OCI-LY3 (cell line): ENCODE data around the gene TBCCD1.

Experiments
- H2AFZ ChIP-seq: fragments of 200-600, 300-600 bp; shearing (Covaris generic); 2 replicates; pipeline ENCODE4 v1.6.0; 2014; ENCODE audit warnings: antibody characterized with exemption, low read depth, low read length
- H3K27ac ChIP-seq: fragments of 200-600, 300-600 bp; sonication (generic); 2 replicates; pipeline ENCODE4 v1.5.1; 2014; ENCODE audit warnings: mild to moderate bottlenecking, low read length, moderate library complexity, mixed read lengths
- H3K27me3 ChIP-seq: fragments of 200-600, 300-600 bp; sonication (generic); 2 replicates; pipeline ENCODE4 v1.6.1; 2014; ENCODE audit warnings: low read depth, low read length, mixed read lengths
- H3K36me3 ChIP-seq: fragments of 200-600, 300-600 bp; sonication (generic); replicated peaks from 2 replicates; pipeline ENCODE3; 2014; ENCODE audit warnings: low read depth, low read length, mixed read lengths
- H3K4me1 ChIP-seq: fragments of 300-600, 200-600 bp; sonication (generic); 2 replicates; pipeline ENCODE4 v1.6.1; 2014; ENCODE audit warnings: low read length, mixed read lengths
- H3K4me2 ChIP-seq: fragments of 200-600, 300-600 bp; sonication (generic); 2 replicates; pipeline ENCODE4 v1.6.1; 2014; ENCODE audit warnings: low read length, mixed read lengths
- H3K4me3 ChIP-seq: fragments of 300-600, 200-600 bp; sonication (generic); 2 replicates; pipeline ENCODE4 v1.5.1; 2014; ENCODE audit warnings: antibody characterized with exemption, mild to moderate bottlenecking, low read length, moderate library complexity
- H3K79me2 ChIP-seq: fragments of 300-600, 200-600 bp; shearing (Covaris generic); 2 replicates; pipeline ENCODE4 v1.6.1; 2014; ENCODE audit warnings: mild to moderate bottlenecking, low read length, mixed read lengths
- H3K9ac ChIP-seq: fragments of 300-600, 200-600 bp; shearing (Covaris generic); 2 replicates; pipeline ENCODE4 v1.6.0; 2014; ENCODE audit warnings: mild to moderate bottlenecking, low read length, moderate library complexity
- H3K9me3 ChIP-seq: fragments of 200-600, 300-600 bp; shearing (Covaris generic); 2 replicates; pipeline ENCODE4 v1.6.1; 2014; ENCODE audit warnings: low read length, mixed read lengths; ENCODE audit not compliant: insufficient read depth
- H4K20me1 ChIP-seq: fragments of 200-600, 300-600 bp; sonication (generic); 2 replicates; pipeline ENCODE4 v1.6.1; 2016; ENCODE audit warnings: low read length, mixed read lengths; ENCODE audit not compliant: insufficient read depth
- CTCF ChIP-seq: fragments of 200-600, 300-600 bp; sonication (generic); IDR thresholded peaks from 2 replicates; pipeline ENCODE4 v1.5.1; 2014; ENCODE audit warnings: antibody characterized with exemption, low read length, low read depth
- EZH2phosphoT487 ChIP-seq: fragments of 200-600 bp; shearing (Covaris generic); IDR thresholded peaks from 2 replicates; pipeline ENCODE4 v1.6.1; 2018; ENCODE audit warnings: antibody characterized with exemption, mixed run types, low read depth

TBCCD1 gene

GRCh38 chr3:186613637-186614265, 46.6 kb upstream of the TBCCD1 start:
- Histone ChIP-seq H3K9me3 (no peaks in the 10 kb centered on the region), H3K27ac (no peak overlapping the region), H3K79me2 (no peaks in the 10 kb centered on the region), H3K4me1 (peaks cover 17% of the 10 kb centered on the region), H3K27me3 (peaks cover 36% of the 10 kb centered on the region), H3K9ac (no peak overlapping the region), H2AFZ (peak overlapping the region; percentile 91), H3K4me3 (no peak overlapping the region; the same call in 1 of the 2 replicates), H3K36me3 (no peaks in the 10 kb centered on the region), H3K4me2 (peak overlapping the region; percentile 96), H4K20me1 (no peaks in the 10 kb centered on the region)
- no peak for TF ChIP-seq EZH2phosphoT487
- TF ChIP-seq CTCF = no peak

- TF ChIP-seq CTCF = no peak
- no peak for TF ChIP-seq EZH2phosphoT487
- no peak within 1 kb of the TSS for H3K9ac ChIP-seq
- H3K9me3 ChIP-seq = no peaks in the 10 kb centered on the region
- peaks cover 17% of the 10 kb centered on the region for H3K4me1 ChIP-seq
- H3K36me3 ChIP-seq = no peaks in the 10 kb centered on the region
- no peak within 1 kb of the TSS for H2AFZ ChIP-seq
- H4K20me1 ChIP-seq = no peaks in the 10 kb centered on the region
- H3K79me2 ChIP-seq = no peaks in the 10 kb centered on the region
- peaks cover 29% of the 10 kb centered on the region for H3K27me3 ChIP-seq
- no peak within 1 kb of the TSS for H3K4me3 ChIP-seq
- no peak within 1 kb of the TSS for H3K27ac ChIP-seq
- H3K4me2 ChIP-seq = peak within 1 kb of the TSS; percentile 96; the same call in 1 of the 2 replicates
Measured at GRCh38 chr3:186612721-186613636, 45.8 kb upstream of the TBCCD1 start, which contains the start of gene AHSG. Gene AHSG (plus strand): TSS chr3:186613060. CDS start chr3:186613142, 82 bp downstream.

- Histone ChIP-seq H4K20me1 (no peaks in the 10 kb centered on the region), H3K27me3 (peaks cover 20% of the 10 kb centered on the region), H3K36me3 (no peaks in the 10 kb centered on the region), H3K4me3 (no peak overlapping the region), H3K4me2 (no peak overlapping the region), H3K79me2 (no peaks in the 10 kb centered on the region), H3K4me1 (peaks cover 12% of the 10 kb centered on the region; the same call in 1 of the 2 replicates), H2AFZ (no peak overlapping the region), H3K9ac (no peak overlapping the region), H3K27ac (no peak overlapping the region), H3K9me3 (no peaks in the 10 kb centered on the region)
- no peak for TF ChIP-seq CTCF
- no peak for TF ChIP-seq EZH2phosphoT487
Measured at GRCh38 chr3:186612065-186612464, 44.9 kb upstream of the TBCCD1 start.

- Histone ChIP-seq H4K20me1 (no peaks in the 10 kb centered on the region), H3K9ac (no peak overlapping the region), H3K9me3 (no peaks in the 10 kb centered on the region), H3K4me1 (peaks cover 4% of the 10 kb centered on the region; the same call in 1 of the 2 replicates), H3K36me3 (no peaks in the 10 kb centered on the region), H3K27ac (no peak overlapping the region), H3K27me3 (peaks cover 19% of the 10 kb centered on the region), H3K79me2 (no peaks in the 10 kb centered on the region), H3K4me2 (no peak overlapping the region), H2AFZ (peak overlapping the region; percentile 58), H3K4me3 (no peak overlapping the region)
- peak; percentile 40 for TF ChIP-seq CTCF
- TF ChIP-seq EZH2phosphoT487 = no peak
Measured at GRCh38 chr3:186609247-186609868, 42.2 kb upstream of the TBCCD1 start.
